Nasal cavity respiratory epithelium epithelial cell of viscerocranial mucosa (primary cell): Measurements from ENCODE around the gene SLC25A52. TPM values are rescaled to one million over a fixed set of nuclear protein-coding genes. Genes with fewer than 3 reads are reported as not detected.

Experiments
- total RNA-seq: library from RNA; depleted of rRNA; stranded (reverse); fragments of >200 nt; gene quantifications from 2 replicates; pipeline ENCODE4 v1.2.3, GENCODE V29; 2014

The SLC25A52 gene, protein sequence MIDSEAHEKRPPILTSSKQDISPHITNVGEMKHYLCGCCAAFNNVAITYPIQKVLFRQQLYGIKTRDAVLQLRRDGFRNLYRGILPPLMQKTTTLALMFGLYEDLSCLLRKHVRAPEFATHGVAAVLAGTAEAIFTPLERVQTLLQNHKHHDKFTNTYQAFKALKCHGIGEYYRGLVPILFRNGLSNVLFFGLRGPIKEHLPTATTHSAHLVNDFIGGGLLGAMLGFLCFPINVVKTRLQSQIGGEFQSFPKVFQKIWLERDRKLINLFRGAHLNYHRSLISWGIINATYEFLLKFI
- under 0.01 and 0.28 TPM in 2 replicates for total RNA-seq

DNA sequence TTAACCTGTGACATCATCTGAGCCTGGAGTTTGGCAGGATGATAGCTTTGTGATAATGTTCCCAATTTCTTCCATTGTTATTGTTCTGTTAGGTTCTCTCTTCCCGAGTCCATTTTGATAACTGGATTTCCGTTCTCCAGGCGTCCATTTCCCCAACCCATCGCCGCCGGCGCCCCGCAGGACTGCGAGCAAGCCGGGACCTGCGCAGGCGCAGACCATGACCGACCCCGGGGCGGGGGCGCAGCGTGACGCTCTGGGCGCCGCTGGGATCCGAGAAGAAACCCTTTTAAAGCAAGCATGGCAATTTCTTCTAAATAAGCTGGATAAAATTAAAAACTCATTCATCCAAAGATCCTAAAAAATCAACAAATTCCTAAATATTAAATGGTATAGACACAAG lies at the start of gene SLC25A52:
TSS of gene SLC25A52 (minus strand) at position 186 of the 400 bp plus-strand sequence. CDS start 219 bp downstream, outside the sequence.

Other genes with a start within 250 kb of the SLC25A52 start
- gene TTR, start 169.0 kb downstream of the SLC25A52 start, total RNA-seq: not detected in 2 replicates
- 3.8 and 5.6 TPM in 2 replicates for gene B4GALT6, start 76.3 kb downstream of the SLC25A52 start, total RNA-seq
- 50.6 and 60.9 TPM in 2 replicates for gene TRAPPC8, start 182.2 kb upstream of the SLC25A52 start, total RNA-seq